Mammary epithelial cell (primary cell): ENCODE data around the gene EVL.

Experiments
- EZH2 ChIP-seq: IDR thresholded peaks from 2 replicates; pipeline ENCODE4 v1.6.1; 2012; ENCODE audit warnings: low read length, inconsistent platforms, borderline replicate concordance
- TF ChIP-seq, protein P1 (sequence below), 2 donors: IDR thresholded peaks in 1 of 2; conservative IDR thresholded peaks in 1 of 2; 2 replicates each; pipeline ENCODE4 v1.5.1; 2011 to 2012; ENCODE audit warnings: inconsistent platforms in 2 of 2, low read length in 2 of 2, mild to moderate bottlenecking in 2 of 2, control low read depth in 1 of 2, low read depth in 1 of 2; ENCODE audit not compliant: insufficient read depth in 1 of 2; ENCODE audit errors: extremely low read depth in 1 of 2

DNA sequence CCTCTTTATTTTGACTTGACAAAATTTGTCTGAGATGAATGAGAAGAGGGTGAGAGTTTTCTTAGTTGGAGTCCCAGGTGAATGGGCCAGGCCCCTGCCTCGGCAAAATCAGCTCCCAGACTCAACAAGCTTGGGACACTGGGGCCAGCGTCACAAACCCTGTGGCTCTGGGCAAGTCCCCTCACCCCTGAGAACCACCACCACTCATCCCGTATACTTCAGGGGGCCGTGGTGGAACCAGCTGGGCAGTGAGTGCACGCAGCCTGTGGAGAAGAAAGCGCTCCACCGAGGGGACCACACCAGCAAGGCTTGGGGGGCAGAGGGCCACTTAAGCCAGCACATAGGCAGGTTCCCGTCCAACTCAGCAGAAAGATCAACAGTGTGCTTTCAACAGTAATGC, 54.0 kb downstream of the EVL start:
- TF ChIP-seq, protein P1, sequence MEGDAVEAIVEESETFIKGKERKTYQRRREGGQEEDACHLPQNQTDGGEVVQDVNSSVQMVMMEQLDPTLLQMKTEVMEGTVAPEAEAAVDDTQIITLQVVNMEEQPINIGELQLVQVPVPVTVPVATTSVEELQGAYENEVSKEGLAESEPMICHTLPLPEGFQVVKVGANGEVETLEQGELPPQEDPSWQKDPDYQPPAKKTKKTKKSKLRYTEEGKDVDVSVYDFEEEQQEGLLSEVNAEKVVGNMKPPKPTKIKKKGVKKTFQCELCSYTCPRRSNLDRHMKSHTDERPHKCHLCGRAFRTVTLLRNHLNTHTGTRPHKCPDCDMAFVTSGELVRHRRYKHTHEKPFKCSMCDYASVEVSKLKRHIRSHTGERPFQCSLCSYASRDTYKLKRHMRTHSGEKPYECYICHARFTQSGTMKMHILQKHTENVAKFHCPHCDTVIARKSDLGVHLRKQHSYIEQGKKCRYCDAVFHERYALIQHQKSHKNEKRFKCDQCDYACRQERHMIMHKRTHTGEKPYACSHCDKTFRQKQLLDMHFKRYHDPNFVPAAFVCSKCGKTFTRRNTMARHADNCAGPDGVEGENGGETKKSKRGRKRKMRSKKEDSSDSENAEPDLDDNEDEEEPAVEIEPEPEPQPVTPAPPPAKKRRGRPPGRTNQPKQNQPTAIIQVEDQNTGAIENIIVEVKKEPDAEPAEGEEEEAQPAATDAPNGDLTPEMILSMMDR (conservative IDR thresholded peaks at IDR 0.05 in 1 of 2, IDR thresholded peaks at IDR 0.05 in 1 of 2; ENCODE audit: extremely low read depth in 1 of 2, insufficient read depth in 1 of 2, low read depth in 1 of 2, low read length in 2 of 2): no peak
- no peak for TF ChIP-seq EZH2
